ENCODE data around the gene BCAS3. TPM values are rescaled to one million over a fixed set of nuclear protein-coding genes. Genes with fewer than 3 reads are reported as not detected.

The BCAS3 gene
- total RNA-seq, 1 donor from 2014 or later, result 15.2 TPM

DNA sequence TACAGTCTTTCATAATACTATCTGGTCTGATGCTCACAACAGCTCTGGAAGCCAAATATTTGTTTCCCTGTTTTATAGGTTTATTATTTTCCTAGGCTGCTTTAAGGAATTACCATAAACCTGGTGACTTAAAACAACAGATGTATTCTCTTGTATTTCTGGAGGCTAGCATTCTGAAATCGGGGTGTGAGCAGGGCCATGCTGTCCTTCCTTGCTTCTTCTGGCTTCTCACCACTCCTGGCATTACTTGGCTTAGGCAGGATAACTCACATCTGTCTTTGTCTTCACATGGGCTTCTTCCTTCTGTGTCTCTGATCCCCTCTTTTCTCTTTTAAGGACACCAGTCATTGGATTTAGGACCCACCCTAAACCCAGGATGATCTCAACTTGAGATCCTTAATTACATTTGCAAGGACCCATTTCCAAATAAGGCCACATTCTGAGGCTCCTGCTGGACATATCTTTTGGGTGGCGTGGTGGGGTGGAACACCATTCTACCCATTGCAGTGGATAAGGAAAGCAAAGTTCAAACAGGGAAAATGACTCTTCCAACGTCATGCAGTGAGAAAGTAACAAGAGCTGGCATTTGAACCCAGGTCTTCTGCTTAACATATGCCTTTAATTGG is 682.8 kb downstream of the BCAS3 start:
- H3K4me3 ChIP-seq (ENCODE audit: low read depth, low read length), result no peak overlapping the region
- no peak for DNase-seq (ENCODE audit: low read depth)
- TF ChIP-seq, protein P1, sequence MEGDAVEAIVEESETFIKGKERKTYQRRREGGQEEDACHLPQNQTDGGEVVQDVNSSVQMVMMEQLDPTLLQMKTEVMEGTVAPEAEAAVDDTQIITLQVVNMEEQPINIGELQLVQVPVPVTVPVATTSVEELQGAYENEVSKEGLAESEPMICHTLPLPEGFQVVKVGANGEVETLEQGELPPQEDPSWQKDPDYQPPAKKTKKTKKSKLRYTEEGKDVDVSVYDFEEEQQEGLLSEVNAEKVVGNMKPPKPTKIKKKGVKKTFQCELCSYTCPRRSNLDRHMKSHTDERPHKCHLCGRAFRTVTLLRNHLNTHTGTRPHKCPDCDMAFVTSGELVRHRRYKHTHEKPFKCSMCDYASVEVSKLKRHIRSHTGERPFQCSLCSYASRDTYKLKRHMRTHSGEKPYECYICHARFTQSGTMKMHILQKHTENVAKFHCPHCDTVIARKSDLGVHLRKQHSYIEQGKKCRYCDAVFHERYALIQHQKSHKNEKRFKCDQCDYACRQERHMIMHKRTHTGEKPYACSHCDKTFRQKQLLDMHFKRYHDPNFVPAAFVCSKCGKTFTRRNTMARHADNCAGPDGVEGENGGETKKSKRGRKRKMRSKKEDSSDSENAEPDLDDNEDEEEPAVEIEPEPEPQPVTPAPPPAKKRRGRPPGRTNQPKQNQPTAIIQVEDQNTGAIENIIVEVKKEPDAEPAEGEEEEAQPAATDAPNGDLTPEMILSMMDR (conservative IDR thresholded peaks at IDR 0.05; ENCODE audit: low read depth, low read length), result no peak

DNA sequence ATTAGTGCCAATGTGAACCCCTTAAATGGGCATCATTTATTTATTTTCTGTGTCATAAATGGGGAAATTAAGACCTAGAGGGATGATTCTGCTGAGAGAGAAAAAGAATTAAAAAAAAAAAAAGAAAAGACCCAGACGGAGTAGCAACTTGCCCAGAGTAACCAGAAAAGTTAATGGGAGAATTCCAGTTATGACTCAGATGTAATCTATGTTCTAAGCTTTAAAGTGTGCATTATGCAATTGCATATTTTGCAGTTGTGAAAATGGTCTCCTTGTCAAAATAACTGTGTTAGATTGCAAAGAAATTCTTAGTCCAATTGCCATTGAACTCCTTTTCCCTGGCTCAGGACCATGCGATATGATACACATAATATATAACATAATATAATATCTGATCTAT is 683.4 kb downstream of the BCAS3 start:
- TF ChIP-seq, protein P1 (conservative IDR thresholded peaks at IDR 0.05; ENCODE audit: low read depth, low read length), result no peak
- no peak for DNase-seq (ENCODE audit: low read depth)
- no peak overlapping the region for H3K4me3 ChIP-seq (ENCODE audit: low read depth, low read length)

DNA sequence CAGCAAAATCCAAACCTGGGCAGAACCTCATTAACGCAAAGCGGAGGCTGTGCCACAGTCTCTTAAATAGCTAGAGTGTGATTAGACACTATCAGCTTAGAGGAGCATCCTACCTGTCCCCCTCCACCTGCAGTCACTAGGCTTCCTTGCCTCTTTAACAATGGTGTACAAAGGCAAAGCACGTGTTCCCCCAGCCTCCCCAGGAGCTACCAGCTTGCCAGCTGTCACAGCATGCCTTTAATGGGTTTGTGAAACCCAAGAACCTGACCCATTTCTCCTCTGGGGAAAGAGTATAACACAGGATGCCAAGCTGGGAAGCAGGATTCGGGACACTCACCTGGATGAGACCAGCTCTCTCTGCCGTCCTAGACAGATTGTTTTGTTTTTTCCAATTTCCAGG is 684.7 kb downstream of the BCAS3 start:
- TF ChIP-seq, protein P1 (conservative IDR thresholded peaks at IDR 0.05; ENCODE audit: low read depth, low read length), result no peak
- no peak overlapping the region for H3K4me3 ChIP-seq (ENCODE audit: low read depth, low read length)
- no peak for DNase-seq (ENCODE audit: low read depth)

DNA sequence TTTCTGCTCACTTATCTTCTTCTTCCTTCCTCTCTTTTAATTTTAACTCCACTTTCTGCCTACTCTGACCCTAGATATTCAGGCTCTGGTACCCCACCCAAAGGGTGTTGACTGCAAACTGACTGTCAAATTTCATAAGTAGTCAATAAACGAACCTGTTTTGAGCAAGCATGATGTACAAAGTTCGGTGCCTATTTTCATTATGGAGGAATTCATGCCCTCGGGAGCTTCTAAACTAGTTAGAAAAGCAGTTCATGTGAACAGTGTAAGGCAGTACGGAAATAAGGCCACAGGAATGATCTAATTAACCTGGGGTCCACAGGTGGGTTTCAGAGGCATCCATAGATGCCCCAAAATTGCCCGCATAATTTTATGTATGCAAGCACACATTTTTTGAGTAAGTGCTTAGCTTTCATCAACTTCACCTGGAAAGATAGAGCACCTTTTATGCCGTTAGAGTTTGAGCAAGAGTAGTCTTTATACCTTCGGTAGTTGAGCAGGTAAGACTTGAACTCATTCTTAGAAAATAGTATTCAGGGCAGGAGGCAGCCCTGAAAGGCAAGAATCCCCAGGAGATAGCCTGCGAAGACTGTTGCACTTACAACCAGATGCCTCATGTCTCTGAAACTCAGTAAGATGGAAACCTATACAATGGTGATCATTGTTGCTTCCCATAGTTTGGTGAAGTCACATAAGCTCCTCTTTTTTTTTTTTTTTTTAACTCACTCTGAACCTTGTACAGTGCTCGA is 685.4 kb downstream of the BCAS3 start:
- H3K4me3 ChIP-seq (ENCODE audit: low read depth, low read length), result no peak overlapping the region
- no peak for DNase-seq (ENCODE audit: low read depth)
- TF ChIP-seq, protein P1 (conservative IDR thresholded peaks at IDR 0.05; ENCODE audit: low read depth, low read length), result no peak

DNA sequence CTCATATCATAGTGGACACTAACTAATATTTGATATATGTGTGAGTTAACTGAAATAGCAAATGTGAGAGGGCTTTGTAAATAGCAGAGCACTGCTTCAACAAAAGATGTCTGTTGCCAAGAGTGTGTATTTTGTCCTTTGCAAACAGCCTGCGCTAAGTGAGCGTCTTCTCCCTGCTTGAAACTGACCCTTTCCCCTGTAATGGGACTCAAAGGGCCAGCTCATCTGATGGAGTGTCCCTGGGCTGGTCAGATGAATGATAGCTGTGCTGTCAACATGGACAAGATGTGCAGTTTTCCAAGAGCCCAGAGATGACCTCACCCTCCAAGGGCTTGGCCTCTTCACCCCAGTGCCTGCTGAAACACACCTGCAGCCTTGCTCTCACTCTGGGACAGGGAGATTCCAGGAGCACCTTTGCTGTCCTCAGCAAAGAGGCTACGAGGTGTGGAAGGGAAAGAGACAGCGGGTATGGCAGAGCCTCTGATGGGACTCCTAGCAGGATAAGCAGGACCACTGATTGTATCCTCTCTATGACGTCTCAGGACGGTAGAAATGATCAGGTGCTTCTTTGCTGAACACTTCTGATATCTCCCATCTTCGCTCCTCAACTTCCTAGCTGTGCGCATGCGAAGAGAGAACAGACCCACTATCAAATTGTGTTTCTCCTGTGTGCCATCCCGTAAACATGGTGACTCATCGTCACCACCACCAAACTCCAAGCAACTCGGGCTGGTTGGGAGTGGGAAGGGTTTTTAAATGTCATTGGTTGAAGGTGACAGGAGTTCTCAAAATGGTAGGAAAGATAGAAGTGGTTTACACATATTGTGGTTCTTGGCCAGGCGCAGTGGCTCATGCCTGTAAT is 686.2 kb downstream of the BCAS3 start:
- no peak for DNase-seq (ENCODE audit: low read depth)
- H3K4me3 ChIP-seq (ENCODE audit: low read depth, low read length), result no peak overlapping the region
- TF ChIP-seq, protein P1 (conservative IDR thresholded peaks at IDR 0.05; ENCODE audit: low read depth, low read length), result no peak

DNA sequence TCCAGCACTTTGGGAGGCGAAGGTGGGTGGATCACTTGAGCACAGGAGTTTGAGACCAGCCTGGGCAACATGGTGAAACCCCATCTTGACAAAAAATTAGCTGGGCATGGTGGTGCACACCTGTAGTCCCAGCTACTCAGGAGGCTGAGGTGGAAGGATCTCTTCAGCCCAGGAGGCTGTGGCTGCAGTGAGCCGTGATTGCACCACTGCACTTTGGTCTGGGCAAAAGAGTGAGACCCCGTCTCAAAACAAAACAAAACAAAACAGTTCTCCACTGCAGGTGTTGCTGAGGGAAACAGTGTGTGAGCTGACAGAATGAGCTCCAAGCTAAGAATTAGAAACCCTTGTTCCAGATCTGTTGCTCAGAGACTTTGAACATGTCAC is 686.8 kb downstream of the BCAS3 start:
- TF ChIP-seq, protein P1 (conservative IDR thresholded peaks at IDR 0.05; ENCODE audit: low read depth, low read length), result no peak
- no peak for DNase-seq (ENCODE audit: low read depth)
- H3K4me3 ChIP-seq (ENCODE audit: low read depth, low read length), result no peak overlapping the region
